Mesothelial cell of epicardium (in vitro differentiated cells): ENCODE results near the gene SEC11C. TPM values are rescaled to one million over a fixed set of nuclear protein-coding genes. Genes with fewer than 3 reads are reported as not detected.

Experiments used
- DNase-seq, 2 experiments: peaks; one replicate each; pipeline ENCODE4 v3.0.0; 2021; ENCODE audit warnings: low spot score in 2 of 2; ENCODE audit not compliant: unreplicated experiment in 2 of 2
- H3K27ac Mint-ChIP-seq: 2 replicates; pipeline ENCODE4 v1.8.0; 2021; ENCODE audit warnings: mixed read lengths
- H3K27me3 Mint-ChIP-seq: 2 replicates; pipeline ENCODE4 v1.8.0; 2021; ENCODE audit warnings: low read depth, mixed read lengths
- H3K36me3 Mint-ChIP-seq: 2 replicates; pipeline ENCODE4 v1.8.0; 2021; ENCODE audit warnings: mixed read lengths
- H3K4me1 Mint-ChIP-seq: 2 replicates; pipeline ENCODE4 v1.8.0; 2021; ENCODE audit warnings: mixed read lengths
- H3K4me3 Mint-ChIP-seq: 2 replicates; pipeline ENCODE4 v1.8.0; 2021; ENCODE audit warnings: mild to moderate bottlenecking, moderate library complexity, mixed read lengths
- H3K9me3 Mint-ChIP-seq: 2 replicates; pipeline ENCODE4 v1.8.0; 2021; ENCODE audit warnings: mixed read lengths
- CTCF ChIP-seq: fragments of 200-600 bp; sonication (generic); IDR thresholded peaks from one replicate; pipeline ENCODE4 v1.5.0; 2021; ENCODE audit warnings: antibody characterized with exemption; ENCODE audit not compliant: unreplicated experiment
- total RNA-seq: library from RNA; stranded (reverse); gene quantifications from 3 replicates; pipeline ENCODE4 v1.2.1, GENCODE V29; 2021

The SEC11C gene
- total RNA-seq, 1 donor from 2014 or later: 15.8 TPM

DNA sequence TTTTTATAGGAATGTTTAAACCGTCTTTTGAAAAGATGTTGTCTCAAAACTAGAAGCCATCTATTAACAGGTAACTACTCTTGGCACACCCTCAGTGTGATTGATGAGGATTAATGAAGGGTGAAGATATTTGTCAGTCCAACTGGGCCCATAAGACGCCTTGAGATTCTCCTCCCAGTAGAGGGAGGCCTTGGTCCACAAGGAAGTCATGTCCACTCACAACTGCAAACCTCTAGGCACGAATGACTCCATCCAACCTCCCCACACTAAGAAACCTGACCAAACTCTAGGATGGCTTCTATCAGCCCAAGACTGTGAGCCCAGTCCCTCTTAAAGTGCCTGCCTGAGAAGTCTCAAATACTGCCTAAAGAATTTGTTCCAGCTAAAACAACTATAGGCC, 61.1 kb downstream of the SEC11C start:
- no peak for DNase-seq
- H3K36me3 Mint-ChIP-seq: no peaks in the 10 kb centered on the region
- H3K9me3 Mint-ChIP-seq: no peaks in the 10 kb centered on the region
- H3K27ac Mint-ChIP-seq: no peak overlapping the region
- H3K27me3 Mint-ChIP-seq: peaks cover 86% of the 10 kb centered on the region
- no peak overlapping the region for H3K4me3 Mint-ChIP-seq
- TF ChIP-seq CTCF: no peak
- H3K4me1 Mint-ChIP-seq: no peaks in the 10 kb centered on the region

DNA sequence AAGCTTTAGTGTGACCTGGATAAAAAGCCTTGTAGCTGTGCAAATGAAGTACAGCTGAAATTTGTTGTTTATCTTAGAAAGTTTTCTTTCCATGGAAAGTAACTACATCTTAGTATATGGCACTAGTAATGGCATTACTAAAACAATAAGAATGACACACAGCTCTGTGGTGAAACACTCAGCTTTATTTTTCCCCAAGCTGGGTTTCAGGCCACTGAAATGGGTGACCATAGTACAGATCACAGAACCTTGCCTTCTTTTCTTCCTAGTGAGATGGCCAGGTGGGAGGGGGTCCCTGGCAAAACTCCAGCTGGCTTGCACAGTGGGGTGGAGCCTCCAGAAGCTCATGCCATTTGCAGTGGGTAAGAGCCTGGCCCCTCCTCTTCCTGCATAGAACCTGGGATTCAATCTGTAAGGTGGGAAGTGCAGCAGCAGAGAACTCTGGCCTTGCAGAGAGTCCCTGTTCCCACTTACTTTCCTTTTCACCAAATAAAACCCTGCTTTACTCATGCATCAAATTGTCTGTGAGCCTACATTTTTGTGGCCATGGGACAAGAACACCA, 62.7 kb downstream of the SEC11C start:
- Mint-ChIP-seq H3K36me3 (no peaks in the 10 kb centered on the region), H3K4me3 (no peak overlapping the region)

GRCh38 chr18:59207506-59207905, 67.8 kb downstream of the SEC11C start:
- no peaks in the 10 kb centered on the region for H3K9me3 Mint-ChIP-seq
- H3K27ac Mint-ChIP-seq: no peak overlapping the region
- H3K4me1 Mint-ChIP-seq: no peaks in the 10 kb centered on the region
- no peak for DNase-seq
- H3K27me3 Mint-ChIP-seq: peaks cover 82% of the 10 kb centered on the region
- TF ChIP-seq CTCF: no peak
- no peaks in the 10 kb centered on the region for H3K36me3 Mint-ChIP-seq
- H3K4me3 Mint-ChIP-seq: no peak overlapping the region

More for the DNA sequence above, 62.7 kb downstream of the SEC11C start:
- Mint-ChIP-seq H3K27me3 (peaks cover 80% of the 10 kb centered on the region), H3K9me3 (no peaks in the 10 kb centered on the region), H3K27ac (no peak overlapping the region), H3K4me1 (no peaks in the 10 kb centered on the region)
- no peak for DNase-seq
- TF ChIP-seq CTCF: no peak

Other genes with a start within 250 kb of the SEC11C start
- gene GRP, start 80.3 kb downstream of the SEC11C start, total RNA-seq: not detected in 3 replicates
- not detected in 3 replicates for gene RAX, start 133.6 kb downstream of the SEC11C start, total RNA-seq
- not detected in 3 replicates for gene CPLX4, start 178.8 kb downstream of the SEC11C start, total RNA-seq
- 109 to 116 TPM (median 110 TPM) in 3 replicates for gene LMAN1, start 219.4 kb downstream of the SEC11C start, total RNA-seq